GM21367 (cell line): ENCODE results near the gene MFF.
"Not testable (repeated sequence)": the region's sequence is repeated elsewhere in the genome, so short reads cannot be mapped to it uniquely, and the experiment has no call there.

Experiments used
- ATAC-seq: cut with Tn5 transposase; IDR thresholded peaks from one replicate; pipeline ENCODE4 v1.9.1; 2021; ENCODE audit not compliant: unreplicated experiment

Gene MFF

DNA sequence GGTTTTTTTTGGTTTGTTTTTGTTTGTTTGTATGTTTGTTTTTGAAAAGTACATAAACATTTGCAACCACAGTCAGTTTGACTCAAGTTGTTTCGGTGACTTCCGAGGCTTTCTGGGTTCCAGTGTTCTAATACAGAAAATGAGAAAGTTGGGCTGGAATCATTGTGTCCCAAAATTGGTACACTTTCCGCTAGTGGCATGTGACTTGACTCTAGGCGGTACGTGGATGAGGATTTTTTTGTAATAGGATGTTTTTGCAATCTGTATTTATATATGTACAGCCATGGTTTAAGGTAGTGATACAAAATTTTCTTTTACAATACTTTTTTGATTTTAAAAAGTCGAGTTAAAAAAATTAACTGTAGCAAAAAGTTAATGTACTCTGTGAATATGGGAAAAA, 1.7 kb downstream of the MFF start:
- no peak for ATAC-seq

DNA sequence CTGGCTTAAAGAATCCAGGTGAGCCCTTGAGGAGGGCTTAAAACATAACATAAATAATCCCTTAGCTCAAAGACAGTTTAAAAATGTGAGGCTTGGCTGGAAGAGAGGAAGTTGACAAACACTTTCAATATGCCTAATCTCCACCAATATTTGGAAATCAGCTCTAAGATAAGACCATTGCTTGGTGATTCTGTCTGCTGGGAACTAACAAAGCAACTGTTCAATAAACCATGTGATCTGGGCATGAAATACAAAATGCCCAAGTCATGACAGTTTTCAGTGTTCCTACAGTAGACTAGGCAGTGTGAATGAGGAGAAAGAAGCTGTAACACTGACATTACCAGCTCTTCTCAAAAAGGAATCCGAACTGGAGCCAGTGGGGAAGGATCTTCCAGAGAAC, 10.7 kb downstream of the MFF start:
- ATAC-seq, result no peak

DNA sequence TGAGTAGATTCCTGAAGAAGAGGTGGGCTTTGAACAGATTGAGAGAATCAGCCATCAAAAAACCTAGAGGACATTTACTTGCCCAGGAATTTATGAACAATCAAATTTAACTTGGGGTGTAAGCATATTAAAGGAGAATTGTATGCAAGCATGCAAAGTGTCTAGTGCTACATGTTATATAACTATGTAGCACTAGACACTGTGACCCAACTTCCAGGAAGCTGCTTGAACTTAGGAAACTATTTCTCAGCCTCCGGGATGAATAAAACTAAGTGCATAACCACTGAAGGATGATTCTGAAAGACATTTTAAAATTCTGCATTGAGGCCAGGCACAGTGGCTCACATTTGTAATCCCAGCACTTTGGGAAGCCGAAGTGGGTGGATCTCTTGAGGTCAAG, 12.4 kb downstream of the MFF start:
- ATAC-seq, result no peak

DNA sequence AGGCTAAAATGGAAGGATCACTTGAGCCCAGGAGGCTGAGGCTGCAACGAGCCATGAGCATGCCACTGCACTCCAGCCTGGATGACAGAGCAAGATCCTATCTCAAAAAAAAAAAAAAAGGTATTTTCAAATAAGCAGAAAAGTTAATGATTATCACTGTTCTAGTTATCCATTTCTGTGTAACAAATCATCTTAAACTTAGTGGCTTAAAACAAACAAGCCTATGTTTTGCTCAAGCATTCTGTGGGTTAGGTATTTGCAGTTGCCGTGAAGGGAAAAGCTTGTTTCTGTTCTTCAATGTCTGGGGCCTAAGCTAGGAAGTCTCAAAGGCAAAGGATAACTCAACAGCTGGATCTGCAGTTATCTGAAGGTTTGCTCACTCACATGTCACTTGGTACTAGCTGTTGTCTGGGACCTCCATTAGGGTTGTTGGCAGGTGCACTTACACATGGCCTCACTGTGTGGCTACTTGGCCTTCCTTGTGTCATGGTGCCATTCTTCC, 14.1 kb downstream of the MFF start:
- ATAC-seq, result no peak

DNA sequence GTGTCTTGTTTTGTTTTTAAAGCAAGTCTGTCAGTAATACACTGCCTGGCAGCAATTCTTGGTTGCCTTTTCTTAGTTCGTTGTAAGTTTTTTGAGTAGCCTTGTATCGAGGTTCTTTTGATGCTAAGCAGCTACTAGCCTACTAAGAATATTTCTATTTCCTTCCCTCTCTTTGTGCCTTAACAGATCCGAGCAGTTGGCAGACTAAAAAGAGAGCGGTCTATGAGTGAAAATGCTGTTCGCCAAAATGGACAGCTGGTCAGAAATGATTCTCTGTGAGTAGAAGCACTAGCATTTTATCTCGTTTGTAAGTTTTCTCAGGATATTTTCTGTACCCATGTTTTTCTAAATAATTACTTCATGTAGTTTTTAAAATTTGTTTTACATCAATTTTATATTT, 15.1 kb downstream of the MFF start:
- ATAC-seq, result no peak

DNA sequence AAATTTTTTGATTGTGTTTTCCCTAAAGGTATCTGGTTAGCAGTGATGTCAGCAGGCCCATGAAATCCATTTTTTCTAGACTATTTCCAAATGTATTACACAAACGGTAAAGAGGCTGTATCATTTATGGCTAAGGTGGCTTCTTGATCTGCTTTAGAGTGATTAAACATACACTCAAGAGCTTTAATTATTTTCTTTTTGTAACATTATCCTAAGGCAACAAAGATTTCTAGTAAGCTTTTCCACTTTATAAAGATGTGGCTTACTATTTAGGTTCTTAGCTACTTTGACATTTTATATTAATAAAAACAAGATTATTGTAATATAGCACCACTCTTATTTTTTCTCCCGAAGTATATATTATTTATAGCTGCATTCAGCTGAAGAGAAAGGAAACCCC, 16.5 kb downstream of the MFF start:
- no peak for ATAC-seq

DNA sequence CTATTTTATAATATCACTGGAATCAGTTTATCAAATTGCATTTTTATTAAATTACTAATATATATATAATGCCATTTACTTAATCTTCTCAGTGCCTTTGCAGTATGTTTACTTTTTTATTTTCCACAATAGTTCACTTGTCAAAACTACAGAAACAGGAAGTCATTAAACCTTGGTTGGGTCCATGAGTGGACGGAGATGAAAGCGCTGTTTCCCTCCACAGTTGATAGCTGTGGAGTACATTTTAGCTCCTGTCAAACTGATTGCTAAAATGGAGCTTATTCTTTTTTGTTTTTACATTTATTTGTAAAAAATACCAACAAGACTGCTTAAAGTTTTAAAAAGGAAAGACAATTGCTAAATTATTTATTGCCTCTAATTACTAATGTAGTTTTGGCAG, 19.2 kb downstream of the MFF start:
- no peak for ATAC-seq

DNA sequence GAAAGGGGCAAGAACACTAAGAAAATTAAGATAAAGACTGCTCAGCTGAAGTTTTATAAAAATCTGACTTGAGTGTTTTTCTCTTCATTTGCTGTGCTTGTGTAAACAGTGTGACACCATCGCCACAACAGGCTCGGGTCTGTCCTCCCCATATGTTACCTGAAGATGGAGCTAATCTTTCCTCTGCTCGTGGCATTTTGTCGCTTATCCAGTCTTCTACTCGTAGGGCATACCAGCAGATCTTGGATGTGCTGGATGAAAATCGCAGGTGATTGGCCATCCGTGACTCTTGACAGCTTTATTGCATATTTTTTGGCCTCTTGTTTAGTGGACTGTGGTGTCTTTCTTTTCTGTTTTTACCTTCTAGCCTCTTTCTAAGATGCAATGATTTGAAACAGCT, 22.1 kb downstream of the MFF start:
- ATAC-seq, result no peak

DNA sequence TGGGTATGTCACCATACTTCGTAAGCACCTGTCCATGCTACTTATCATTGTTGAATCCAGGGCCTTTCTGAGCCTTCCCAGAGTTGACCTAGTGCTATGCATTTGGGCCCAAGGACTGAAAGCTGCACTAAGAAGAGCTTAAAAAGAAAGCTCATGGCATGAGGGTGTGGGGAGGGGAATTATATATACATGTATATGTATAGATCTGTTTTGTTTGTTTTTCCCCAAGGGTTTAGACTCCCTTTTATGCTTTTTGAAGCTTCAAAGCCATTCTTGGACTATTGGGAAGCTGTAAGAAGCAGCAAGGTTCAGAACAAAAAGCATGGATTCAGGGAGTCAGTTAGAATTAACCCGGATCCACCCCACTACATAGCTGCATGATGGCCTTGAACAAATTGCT, 23.3 kb downstream of the MFF start:
- no peak for ATAC-seq

DNA sequence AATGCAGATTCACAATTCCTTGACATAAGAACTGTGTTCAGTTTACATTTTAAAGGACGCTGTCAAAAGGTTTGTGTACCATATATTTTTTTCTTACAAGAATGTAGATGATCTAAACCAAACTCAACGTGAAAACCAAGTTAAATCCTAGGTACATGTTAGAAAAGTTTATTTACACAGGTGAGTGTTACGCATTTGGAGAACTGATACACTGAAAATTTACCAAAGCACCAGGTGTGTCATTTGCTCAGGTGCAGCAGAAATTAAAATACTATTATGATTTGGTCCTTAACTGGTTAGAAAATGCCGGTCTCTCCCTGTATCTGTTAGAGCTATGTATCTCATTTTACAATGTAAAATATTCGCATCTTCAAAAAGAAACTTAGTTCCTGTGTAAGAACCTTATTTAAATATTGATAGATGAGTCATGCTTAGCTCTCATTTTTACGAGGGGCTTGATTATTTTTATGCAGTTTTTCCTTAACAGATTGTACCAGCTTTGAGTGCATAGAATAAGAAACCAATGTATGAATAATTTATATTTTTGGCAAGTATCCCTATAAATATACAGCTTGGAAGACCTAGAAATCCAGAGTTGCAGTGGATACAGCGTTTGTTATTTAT, 25.1 kb downstream of the MFF start:
- ATAC-seq, result no peak

DNA sequence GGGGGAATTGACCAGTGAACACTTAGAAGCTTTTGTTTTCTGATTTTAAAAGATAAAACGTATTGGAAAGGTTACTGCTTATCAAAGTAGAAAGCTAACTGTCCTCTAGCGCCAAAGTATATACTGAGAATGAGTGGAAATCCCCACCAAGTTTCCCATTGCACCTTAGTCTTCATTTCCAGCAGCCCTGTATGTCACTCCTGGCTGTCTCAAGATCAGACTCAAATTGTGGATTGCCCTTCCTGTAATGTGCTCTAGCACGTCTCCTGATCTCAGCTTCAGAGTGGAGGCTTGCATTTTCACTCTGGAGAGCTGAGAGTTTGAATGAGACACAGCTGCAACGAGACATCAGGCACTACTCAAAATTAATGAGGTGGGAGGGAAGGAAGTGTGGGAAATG, 26.6 kb downstream of the MFF start:
- peak; percentile 62 for ATAC-seq

DNA sequence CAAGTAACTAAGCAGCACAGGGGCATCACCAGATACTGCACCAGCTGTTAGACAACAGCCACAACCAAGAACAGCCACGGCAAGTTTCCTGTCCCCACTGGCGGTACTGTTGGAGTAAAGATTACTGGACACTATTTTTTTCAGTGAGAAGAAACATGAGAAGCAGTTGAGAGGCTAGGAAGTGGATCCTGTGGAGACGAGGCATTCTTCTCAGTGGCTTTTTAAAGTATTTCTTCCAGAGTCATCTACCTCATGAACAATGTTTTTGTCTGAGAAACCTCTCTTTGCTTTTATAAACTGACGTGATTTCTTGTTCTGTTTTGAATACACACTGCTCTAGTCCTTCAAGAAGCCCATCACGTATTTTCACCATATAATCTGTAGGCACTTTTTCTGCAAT, 35.3 kb downstream of the MFF start:
- ATAC-seq, result no peak

DNA sequence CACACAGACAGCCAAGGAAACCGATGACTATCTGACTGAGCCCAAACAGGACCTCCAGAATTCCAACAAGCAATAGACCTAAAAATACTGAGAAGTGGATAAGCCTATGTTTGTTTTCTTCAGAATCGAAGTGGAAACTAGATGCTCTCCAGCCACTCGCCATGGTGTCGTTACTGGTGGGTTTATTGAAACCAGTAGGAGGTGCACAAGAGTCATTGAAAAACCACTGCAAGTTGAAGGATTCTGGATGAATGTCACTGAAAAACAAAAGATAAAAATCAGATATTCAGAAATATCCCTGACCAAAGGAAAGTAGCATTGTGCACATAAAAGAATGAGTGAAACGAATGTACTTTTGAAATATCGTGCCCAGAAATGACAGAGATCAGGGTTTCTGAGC, 38.7 kb downstream of the MFF start:
- no peak for ATAC-seq

DNA sequence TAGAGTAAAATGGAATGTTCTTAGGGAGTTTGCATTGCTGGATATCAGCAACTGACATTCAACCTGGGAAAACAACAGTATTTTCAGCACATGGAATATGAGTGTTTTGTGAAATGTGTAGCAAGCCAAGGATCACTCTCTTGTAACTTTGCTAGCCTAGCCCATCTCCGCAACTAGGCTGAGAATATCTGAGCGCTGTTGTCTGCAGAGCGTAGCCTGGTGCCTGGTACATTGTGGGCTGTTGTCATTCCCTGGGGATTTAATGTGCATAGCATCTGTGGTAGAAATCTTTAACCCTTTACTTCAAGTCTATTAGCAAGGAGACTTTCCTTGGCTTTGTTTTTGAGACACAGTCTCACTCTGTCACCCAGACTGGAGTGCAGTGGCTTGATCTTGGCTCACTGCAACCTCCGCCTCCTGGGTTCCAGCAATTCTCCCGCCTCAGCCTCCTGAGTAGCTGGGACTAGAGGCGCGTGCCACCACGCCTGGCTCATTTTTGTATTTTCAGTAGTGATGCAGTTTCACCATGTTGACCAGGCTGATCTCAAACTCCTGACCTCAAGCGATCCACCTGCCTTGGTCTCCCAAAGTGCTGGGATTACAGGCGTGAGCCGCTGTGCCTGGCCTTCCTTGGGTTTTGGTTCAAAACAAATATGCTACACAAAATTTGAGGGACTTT, 39.7 kb downstream of the MFF start:
- ATAC-seq, result not testable (repeated sequence)

DNA sequence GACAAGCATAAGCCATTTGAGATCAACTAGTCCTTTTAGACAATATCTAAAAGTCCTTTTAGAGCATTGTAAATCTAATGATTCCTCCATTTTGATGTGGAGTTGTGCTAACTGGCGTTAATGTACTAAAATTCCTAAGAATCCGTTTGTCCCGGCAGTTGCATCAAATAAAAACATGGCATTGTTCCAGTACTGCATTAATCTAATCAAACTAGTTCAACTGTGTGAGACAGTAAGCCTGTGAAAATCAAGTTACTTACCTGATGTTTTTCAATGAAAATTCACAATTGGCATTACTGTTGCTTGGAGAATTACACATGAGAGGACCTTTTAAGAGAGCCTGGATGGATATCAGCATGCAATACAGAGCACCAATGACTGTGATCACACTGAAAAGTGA, 40.8 kb downstream of the MFF start:
- ATAC-seq, result no peak

DNA sequence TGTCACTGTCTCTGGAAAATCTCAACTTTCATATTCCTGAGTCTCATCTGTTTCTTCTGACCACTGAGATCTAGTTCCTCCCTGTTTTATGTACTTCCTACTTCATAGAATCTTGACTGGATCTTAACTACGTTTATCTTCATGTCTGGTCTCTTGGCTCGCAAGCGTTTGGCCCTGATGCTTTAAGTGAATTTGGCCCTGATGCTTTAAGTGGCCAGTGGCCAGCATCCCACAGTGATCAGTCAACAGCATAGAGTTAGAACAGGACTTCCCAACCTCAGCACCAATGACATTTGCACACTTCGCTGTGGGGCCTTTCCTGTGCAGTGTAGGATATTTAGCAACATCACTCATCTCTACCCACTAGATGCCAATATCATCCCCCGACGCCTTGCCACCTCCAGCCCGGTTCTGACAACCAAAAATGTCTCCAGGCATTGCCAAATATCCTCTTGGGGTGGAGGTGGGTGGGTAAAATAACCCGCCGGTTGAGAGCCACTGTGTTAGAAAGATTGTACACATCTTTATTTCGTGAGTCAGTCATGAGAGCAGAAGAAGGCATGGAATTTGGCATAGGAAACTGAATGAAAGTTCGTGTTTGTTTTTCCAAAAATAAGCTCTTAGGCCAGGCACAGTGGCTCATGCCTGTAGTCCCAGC, 41.8 kb downstream of the MFF start:
- ATAC-seq, result no peak

DNA sequence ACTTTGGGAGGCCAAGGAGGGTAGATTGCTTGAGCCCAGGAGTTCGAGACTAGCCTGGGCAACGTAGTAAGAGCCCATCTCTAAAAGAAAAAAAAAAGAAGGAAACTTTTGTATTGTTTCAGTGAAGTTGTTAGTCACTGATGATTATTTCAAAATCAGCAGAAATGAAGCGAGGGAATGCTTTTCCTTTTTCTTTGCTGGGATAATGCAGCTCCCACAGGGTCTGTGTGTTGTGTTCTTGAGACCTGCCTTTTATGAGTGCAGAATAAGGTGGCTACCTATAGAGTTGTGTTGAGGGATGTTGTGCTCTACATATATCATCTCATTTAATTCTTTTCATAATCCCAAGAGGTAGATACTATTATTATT, 42.4 kb downstream of the MFF start:
- no peak for ATAC-seq

DNA sequence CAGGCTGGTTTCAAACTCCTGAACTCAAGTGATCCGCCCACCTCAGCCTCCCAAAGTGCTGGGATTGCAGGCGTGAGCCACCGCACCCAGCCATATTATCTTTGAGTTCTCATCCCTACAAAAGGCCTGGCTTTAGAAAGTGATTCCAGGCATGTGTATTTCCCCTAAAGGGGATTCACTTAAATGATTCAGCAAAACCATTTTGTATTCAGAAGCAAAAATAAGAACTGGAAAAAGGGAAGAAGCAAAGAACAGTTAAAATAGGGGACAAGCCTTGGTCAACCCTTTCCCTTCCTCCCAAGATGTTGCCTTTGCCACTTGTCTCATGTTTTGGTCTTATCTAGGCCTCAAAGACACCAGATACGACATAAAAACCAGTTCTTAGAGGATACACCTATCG, 43.5 kb downstream of the MFF start:
- no peak for ATAC-seq

DNA sequence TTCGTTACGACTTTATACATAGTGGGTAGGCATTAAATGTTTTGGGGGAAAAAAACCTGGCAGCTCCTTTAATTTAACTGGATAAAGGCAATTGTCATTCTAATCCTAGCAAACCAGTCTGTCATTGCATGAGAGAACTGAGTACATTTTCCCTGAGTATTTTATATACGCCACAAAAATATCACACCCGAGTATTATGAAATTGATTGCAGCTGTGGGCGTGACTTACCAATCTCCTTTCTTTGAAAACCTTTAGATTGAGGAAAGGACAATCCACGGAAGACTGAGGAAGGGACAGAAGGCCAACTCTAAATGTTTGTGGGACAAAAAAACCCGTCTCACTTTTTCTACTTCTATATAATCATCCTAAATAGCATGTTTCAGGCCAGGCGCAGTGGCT, 45.0 kb downstream of the MFF start:
- no peak for ATAC-seq

DNA sequence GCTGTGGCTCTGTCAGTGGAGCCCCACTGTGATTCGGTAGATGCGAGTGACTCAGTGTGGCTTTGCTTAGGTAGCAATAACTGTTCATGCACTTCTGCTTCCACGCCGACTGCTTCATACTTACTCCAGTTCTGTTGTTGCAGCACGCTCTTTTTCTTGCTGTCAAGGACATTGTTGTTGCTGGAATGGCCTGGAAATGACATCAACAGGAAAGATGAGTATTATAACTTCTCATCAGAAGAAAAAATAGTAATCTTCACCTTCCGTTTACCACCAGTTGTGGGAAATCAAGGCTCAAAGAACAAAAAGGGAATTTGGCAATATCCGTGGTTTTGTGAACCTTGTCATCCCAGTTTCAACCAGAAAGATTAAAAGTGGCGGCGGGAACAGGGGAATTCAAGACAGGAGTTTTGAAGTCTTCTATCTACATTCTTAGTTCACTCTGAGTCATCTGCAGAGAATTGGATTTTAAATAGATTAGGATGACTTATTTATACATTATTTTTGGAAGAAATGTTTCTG, 45.8 kb downstream of the MFF start:
- no peak for ATAC-seq

DNA sequence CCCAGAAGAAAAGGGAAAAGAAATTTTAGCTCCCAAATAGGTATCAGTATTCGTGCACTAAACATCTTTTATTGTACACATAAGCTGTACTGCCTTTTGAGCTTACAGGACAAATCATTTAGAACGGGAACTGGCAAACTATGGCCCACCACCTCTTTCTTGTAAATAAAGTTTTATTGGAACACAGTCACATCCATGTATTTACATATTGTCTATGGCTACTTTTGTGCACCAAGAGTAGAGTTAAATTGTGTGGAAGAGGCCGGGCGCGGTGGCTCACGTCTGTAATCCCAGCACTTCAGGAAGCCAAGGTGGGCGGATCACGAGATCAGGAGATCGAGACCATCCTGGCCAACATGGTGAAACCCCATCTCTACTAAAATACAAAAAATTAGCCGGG, 48.3 kb downstream of the MFF start:
- no peak for ATAC-seq

DNA sequence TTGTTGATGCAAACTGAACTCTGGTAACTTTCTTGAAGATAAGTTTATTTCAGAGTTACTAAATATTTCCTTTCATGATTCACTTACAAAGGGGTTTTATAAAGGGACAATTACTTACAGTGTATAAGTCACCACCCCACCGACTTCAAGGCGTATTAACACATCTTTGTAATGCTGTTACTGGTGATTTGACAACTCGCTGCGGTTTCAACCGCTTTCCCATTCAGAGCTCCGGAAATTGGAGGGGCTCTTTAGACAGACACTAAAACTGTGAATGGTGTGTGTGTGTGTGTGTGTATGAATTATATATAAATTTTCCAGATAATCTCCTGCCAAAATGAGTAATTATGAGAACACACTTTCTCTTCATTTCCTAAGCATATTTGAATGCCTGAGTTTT, 49.1 kb downstream of the MFF start:
- no peak for ATAC-seq
